Activated CD4-positive, alpha-beta T cell treated with anti-CD3 and anti-CD28 coated beads for 36 hours (primary cell): Measurements from ENCODE around the gene PIH1D1. TPM values are rescaled to one million over a fixed set of nuclear protein-coding genes. Genes with fewer than 3 reads are reported as not detected.

Source experiments
- ATAC-seq: fragments of 200-7000 bp; cut with Tn5 transposase; one replicate; pipeline ENCODE4 v1.10.0; 2021; ENCODE audit warnings: mild to moderate bottlenecking, moderate library complexity
- CTCF ChIA-PET: fragments of 350-600 bp; sonication (Branson Sonifier 250); formaldehyde crosslinking; loops from one replicate; lab custom pipeline; 2021; ENCODE audit warnings: antibody characterized with exemption; lab: Charles Lee
- POLR2A ChIA-PET: fragments of 350-600 bp; sonication (Branson Sonifier 250); formaldehyde crosslinking; loops from one replicate; lab custom pipeline; 2021; ENCODE audit warnings: antibody characterized with exemption, inconsistent platforms; lab: Charles Lee
- DNase-seq: peaks from one replicate; pipeline ENCODE4 v3.0.0-alpha.2; 2020
- H3K27ac Mint-ChIP-seq: one replicate; pipeline ENCODE4 v1.8.0; 2021; ENCODE audit warnings: mixed read lengths
- H3K27me3 Mint-ChIP-seq: one replicate; pipeline ENCODE4 v1.8.0; 2021; ENCODE audit warnings: mixed read lengths
- H3K36me3 Mint-ChIP-seq: one replicate; pipeline ENCODE4 v1.8.0; 2021; ENCODE audit warnings: low read depth, mixed read lengths
- H3K4me1 Mint-ChIP-seq: one replicate; pipeline ENCODE4 v1.8.0; 2021; ENCODE audit warnings: mixed read lengths
- H3K4me3 Mint-ChIP-seq: one replicate; pipeline ENCODE4 v1.8.0; 2021; ENCODE audit warnings: mild to moderate bottlenecking, moderate library complexity, mixed read lengths
- H3K9me3 Mint-ChIP-seq: one replicate; pipeline ENCODE4 v1.8.0; 2021; ENCODE audit warnings: low read depth, mixed read lengths
- intact Hi-C, 2 experiments: fragments of 100-400 bp; cut with DNase I in 1 of 2; cut with micrococcal nuclease in 1 of 2; formaldehyde crosslinking; loops; one replicate each; pipeline versions ENCODE4 v1.14.2 to v1.15.1; 2022 to 2024; cut with DNase I, micrococcal nuclease
- total RNA-seq, 2 experiments: library from RNA; stranded (reverse); gene quantifications; one replicate each; pipeline ENCODE4 v1.2.3, GENCODE V29; 2021

Gene PIH1D1
- total RNA-seq, 2 experiments from 2014 or later = 117 to 138 TPM

DNA sequence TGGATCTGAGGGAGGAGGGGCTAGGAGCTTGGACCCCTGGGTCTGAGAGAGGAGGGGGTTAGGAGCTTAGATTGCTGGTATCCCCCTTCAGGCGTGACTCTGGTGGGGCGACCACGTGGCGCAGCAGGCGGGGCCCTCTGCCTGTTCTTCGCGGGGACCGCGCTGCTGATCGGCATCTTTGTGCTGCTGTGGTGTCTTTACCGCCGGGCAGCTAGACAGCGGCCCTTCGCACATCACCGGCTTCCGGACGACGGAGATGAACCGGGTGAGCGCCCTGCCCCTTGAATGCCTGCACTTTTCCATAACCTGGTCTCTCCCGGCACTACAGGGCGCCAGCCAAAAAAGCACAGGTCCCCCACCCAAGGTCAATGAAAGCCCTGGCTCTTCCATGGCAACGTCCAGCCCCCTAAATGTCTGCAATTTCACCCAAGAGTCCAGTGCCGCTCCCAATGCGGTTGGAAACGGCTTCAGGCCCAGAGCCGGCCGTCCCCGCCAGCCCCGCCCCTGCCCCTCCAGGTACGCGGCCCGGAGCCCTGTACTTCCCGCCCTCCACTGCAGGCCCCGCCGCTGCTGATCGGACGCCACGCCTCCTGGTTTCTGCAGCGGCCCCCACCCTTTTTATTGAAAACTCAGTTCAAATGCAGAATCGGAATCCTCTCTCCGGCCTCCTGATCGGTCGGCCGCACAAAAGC is 23.6 kb downstream of the PIH1D1 start:
- POLR2A ChIA-PET = no interaction called here
- ATAC-seq (peak; percentile 28), DNase-seq (peak; percentile 51)
- Mint-ChIP-seq H3K36me3 (no peaks in the 10 kb centered on the region), H3K4me3 (no peak overlapping the region), H3K4me1 (peaks cover 42% of the 10 kb centered on the region), H3K27me3 (peaks cover 78% of the 10 kb centered on the region), H3K27ac (no peak overlapping the region), H3K9me3 (no peaks in the 10 kb centered on the region)
- CTCF ChIA-PET = interaction anchor here (2.8 kb wide), 1 partner anchor 35 kb away, joined by 13 read pairs; no protein-coding TSS in a partner anchor
- intact Hi-C loops = no loop called here

DNA sequence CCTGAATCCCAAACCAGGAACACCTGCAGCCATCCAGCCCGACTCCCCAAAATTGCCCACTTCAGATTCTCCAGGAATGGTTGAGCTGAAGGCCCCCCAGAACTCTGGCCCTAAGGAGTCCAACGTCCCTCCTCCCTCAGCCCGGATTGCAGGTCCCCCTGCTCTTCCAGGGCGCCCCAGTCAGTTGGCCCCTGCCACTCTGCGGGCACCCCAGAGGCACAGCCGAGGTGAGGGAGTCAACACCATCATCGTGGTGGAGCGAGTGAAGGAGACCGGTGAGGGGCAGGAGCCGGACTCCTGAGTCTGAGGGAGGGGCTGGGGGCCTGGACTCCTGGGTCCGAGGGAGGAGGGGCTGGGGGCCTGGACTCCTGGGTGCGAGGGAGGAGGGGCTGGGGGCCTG is 24.3 kb downstream of the PIH1D1 start:
- ChIA-PET CTCF (interaction anchor here (0.8 to 0.9 kb wide), 2 partner anchors 10 to 52 kb away, joined by 3 to 5 read pairs; no protein-coding TSS in a partner anchor), POLR2A (no interaction called here)
- Mint-ChIP-seq H3K27me3 (peaks cover 78% of the 10 kb centered on the region), H3K9me3 (no peaks in the 10 kb centered on the region), H3K4me3 (no peak overlapping the region), H3K36me3 (no peaks in the 10 kb centered on the region), H3K27ac (no peak overlapping the region), H3K4me1 (peaks cover 46% of the 10 kb centered on the region)
- ATAC-seq = no peak
- DNase-seq = no peak
- intact Hi-C loops = no loop called here

DNA sequence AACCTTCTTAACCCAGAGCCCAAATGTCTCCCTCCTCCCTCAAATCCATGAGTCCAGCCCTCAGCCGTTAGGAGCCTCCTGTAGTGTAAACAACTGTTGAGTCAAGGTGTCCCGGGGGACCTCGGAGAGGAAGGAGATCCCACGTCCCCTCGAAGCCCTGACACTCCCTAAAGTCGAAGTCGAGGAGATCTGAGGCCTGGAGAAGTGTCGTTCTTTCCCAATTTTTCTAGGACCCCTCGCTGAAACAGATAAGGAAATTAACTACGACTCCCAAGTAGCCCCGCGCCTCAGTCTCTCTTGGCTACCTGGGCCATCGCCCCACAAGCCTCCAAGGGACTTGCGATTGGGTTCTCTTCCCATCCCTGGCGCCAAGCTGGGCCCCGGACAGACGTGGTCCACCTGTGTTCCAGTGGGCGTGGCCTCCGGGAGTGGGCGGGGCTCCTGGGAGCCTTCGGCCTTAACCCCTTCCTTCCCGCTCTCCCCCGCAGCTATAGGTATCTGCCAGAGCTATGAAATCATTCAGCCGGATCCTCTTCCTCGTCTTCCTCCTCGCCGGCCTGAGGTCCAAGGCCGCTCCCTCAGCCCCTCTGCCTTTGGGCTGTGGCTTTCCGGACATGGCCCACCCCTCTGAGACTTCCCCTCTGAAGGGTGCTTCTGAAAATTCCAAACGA is 25.6 kb downstream of the PIH1D1 start:
- ATAC-seq (no peak), DNase-seq (peak; percentile 68)
- peaks cover 50% of the 10 kb centered on the region for H3K4me1 Mint-ChIP-seq
- intact Hi-C loops = no loop called here
- H3K36me3 Mint-ChIP-seq = no peaks in the 10 kb centered on the region
- no peak overlapping the region for H3K4me3 Mint-ChIP-seq
- peaks cover 83% of the 10 kb centered on the region for H3K27me3 Mint-ChIP-seq
- POLR2A ChIA-PET = interaction anchor here (1.2 kb wide), 1 partner anchor 10 kb away, joined by 4 read pairs; no protein-coding TSS in a partner anchor
- no peaks in the 10 kb centered on the region for H3K9me3 Mint-ChIP-seq
- H3K27ac Mint-ChIP-seq = no peak overlapping the region
- CTCF ChIA-PET = interaction anchor here (0.6 to 1.8 kb wide), 5 partner anchors 10 to 201 kb away, joined by 3 to 7 read pairs (median 3); no protein-coding TSS in a partner anchor

DNA sequence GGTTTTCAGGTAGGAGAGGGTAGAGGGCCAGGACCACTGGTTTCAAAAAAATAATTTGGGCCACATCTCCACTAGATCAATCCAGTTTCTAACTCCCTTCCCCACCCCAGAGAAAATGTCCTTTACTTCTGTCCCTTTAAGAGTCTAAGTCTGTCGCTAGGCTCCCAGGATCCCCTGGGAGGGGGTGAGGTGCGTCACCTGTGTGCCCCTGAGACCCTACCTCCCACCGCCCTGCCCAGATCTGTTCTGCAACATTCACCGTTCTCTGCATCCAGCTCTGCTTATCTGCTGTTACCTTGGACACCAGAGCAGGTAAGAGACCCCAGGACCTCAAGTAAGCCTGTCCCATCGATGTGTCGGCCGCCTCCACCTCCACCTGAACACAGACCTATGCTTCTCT is 26.4 kb downstream of the PIH1D1 start, which contains the start of gene GFY:
GFY (plus strand) TSS at position 211 of the 400 bp plus-strand sequence. CDS start 1,043 bp downstream, outside the sequence.
- ATAC-seq (no peak), DNase-seq (no peak)
- intact Hi-C loops = no loop called here
- no peak within 1 kb of the TSS for H3K27ac Mint-ChIP-seq
- H3K36me3 Mint-ChIP-seq = no peaks in the 10 kb centered on the region
- ChIA-PET POLR2A (no interaction called here), CTCF (interaction anchor here (0.7 to 1.8 kb wide), 5 partner anchors 11 to 728 kb away, joined by 3 to 7 read pairs (median 4); no protein-coding TSS in a partner anchor)
- peaks cover 84% of the 10 kb centered on the region for H3K27me3 Mint-ChIP-seq
- no peaks in the 10 kb centered on the region for H3K9me3 Mint-ChIP-seq
- H3K4me1 Mint-ChIP-seq = peaks cover 56% of the 10 kb centered on the region
- no peak within 1 kb of the TSS for H3K4me3 Mint-ChIP-seq

DNA sequence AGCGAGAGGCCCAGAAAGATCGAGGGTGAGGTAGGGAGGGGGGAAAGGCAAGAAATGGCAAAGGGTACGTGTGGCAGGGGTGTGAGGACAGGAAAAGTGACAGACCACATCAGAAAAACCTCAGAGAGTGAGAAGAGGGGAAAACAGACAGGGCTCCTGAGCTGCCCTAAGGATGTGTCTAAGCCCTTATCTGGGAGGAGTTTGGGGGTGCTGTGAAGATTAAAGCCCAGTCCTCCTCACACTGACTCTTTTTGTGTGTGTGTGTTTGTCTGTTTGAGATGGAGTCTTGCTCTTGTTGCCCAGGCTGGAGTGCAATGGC is 27.7 kb downstream of the PIH1D1 start:
- CTCF ChIA-PET = interaction anchor here (0.6 to 1.6 kb wide), 3 partner anchors 9 to 713 kb away, joined by 3 to 6 read pairs (median 3); no protein-coding TSS in a partner anchor
- intact Hi-C loops = loop anchor here in 1 of 2 experiments (2.0 kb wide), 1 partner anchor 15 kb away; no protein-coding TSS in a partner anchor
- POLR2A ChIA-PET = no interaction called here
- Mint-ChIP-seq H3K4me1 (peaks cover 54% of the 10 kb centered on the region), H3K4me3 (peak overlapping the region; percentile 15), H3K36me3 (no peaks in the 10 kb centered on the region), H3K9me3 (no peaks in the 10 kb centered on the region), H3K27me3 (peaks cover 81% of the 10 kb centered on the region), H3K27ac (no peak overlapping the region)
- ATAC-seq = no peak
- no peak for DNase-seq

DNA sequence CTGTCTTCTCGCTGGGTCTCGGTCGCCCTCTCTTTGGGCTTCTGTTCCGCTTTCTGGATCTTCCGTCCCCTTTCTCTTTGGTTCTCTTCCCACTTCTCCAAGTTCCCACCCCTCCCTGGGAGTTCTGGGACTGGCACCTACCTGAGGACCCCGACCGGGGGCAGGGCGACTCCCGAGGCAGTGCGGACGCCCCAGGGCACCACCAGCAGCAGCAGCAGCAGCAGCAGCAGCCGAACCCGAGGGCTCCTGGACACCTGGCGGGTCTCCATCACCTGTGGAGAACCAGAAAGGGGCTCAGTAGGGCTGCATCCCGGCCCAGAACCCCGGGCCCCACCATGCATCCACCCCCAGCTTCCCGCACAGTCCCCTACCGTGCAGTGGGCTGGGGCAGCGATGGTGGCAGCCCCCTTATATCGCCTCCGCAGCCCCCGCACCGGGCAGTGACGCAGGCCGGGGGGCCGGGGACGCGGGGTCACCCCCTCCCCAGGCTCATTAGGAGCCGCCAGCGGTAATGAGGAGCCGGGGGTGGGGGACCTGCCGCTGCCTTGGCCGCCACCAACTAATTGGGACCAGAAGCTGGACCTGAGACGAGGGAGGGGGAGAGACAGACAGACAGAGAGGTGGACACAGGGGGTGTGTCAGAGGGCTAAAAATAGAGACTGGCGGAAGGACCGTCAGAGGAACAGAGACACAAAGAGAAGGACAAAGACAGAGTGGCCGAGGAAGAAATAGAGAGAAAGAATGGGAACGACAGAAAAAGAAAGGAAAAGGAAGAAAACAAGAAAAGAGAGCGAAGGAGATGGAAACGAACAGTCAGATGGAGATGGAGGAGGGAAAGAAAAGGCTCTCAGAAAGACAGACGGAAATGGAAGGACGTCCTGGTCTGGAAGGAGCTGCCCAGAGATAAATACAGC is 28.3 kb downstream of the PIH1D1 start, which contains the start of gene PTH2:
PTH2 (minus strand) TSS at position 371 of the 914 bp plus-strand sequence; CDS start at position 269, 102 bp downstream.
- H3K27me3 Mint-ChIP-seq = peaks cover 78% of the 10 kb centered on the region
- ChIA-PET CTCF (interaction anchor here (0.6 to 1.6 kb wide), 3 partner anchors 8 to 713 kb away, joined by 3 to 6 read pairs (median 3); no protein-coding TSS in a partner anchor), POLR2A (no interaction called here)
- peaks cover 50% of the 10 kb centered on the region for H3K4me1 Mint-ChIP-seq
- no peaks in the 10 kb centered on the region for H3K9me3 Mint-ChIP-seq
- intact Hi-C loops = loop anchor here in 1 of 2 experiments (2.0 kb wide), 1 partner anchor 15 kb away; no protein-coding TSS in a partner anchor
- H3K4me3 Mint-ChIP-seq = peak within 1 kb of the TSS; percentile 57
- no peaks in the 10 kb centered on the region for H3K36me3 Mint-ChIP-seq
- H3K27ac Mint-ChIP-seq = no peak within 1 kb of the TSS
- ATAC-seq = no peak
- DNase-seq = no peak

DNA sequence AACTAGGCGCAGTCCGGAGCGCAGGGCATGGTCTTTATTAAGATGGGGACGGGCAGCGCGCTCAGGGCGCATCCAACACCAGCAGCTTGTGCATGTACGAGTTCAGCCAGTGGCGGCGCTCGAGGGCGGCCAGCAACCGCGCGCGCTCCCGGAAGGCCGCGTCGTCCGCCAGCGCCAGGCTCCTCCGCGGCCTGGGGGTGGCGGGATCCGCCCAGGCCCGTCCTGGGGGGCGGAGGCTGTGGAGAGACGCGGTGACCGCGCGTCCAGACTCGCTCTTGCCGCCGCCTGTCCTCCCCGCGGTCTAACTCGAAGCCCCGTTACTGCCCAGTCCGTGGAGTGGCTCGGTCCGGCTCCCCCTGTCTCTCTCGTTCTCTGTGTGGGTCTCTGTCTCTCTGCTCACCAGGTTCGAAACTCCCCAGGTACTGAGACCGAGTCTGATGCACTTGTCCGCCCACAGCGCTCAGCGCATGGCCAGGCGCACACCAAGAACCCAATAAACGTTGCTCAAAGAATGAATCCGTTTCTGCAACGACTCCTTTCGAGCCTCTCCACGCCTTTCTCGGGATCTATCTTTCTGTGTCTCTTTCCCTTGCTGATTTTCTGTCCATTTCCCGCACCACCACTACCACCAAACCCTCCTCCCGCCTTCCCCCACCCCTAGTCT is 29.1 kb downstream of the PIH1D1 start:
- no peaks in the 10 kb centered on the region for H3K9me3 Mint-ChIP-seq
- intact Hi-C loops = loop anchor here (1.0 to 2.0 kb wide), 3 partner anchors 14 to 59 kb away; partner anchors contain the start of gene DKKL1 (in 1 of the 2)
- ATAC-seq (peak; percentile 77), DNase-seq (peak; percentile 83)
- POLR2A ChIA-PET = no interaction called here
- CTCF ChIA-PET = interaction anchor here (0.8 to 1.9 kb wide), 4 partner anchors 14 to 161 kb away, joined by 3 to 5 read pairs (median 4); no protein-coding TSS in a partner anchor
- H3K36me3 Mint-ChIP-seq = no peaks in the 10 kb centered on the region
- H3K4me1 Mint-ChIP-seq = peaks cover 43% of the 10 kb centered on the region
- peaks cover 72% of the 10 kb centered on the region for H3K27me3 Mint-ChIP-seq
- H3K27ac Mint-ChIP-seq = no peak overlapping the region
- peak overlapping the region; percentile 57 for H3K4me3 Mint-ChIP-seq

DNA sequence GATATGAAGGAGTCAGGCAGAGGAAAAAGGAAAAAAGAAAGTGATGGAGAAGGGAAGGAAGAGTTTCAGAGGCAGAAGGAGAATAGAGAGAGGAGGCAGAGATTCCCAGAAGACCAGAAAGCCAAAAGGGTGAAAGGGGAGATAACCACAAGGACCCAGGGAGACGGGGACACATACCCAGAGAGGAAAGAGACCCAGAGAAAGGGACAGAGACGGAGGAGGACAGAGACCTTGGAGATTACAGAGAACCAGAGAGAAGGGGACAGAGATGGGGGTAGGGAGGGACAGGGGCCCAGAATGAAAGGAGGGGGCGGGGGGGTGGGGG is 29.8 kb downstream of the PIH1D1 start:
- POLR2A ChIA-PET = no interaction called here

DNA sequence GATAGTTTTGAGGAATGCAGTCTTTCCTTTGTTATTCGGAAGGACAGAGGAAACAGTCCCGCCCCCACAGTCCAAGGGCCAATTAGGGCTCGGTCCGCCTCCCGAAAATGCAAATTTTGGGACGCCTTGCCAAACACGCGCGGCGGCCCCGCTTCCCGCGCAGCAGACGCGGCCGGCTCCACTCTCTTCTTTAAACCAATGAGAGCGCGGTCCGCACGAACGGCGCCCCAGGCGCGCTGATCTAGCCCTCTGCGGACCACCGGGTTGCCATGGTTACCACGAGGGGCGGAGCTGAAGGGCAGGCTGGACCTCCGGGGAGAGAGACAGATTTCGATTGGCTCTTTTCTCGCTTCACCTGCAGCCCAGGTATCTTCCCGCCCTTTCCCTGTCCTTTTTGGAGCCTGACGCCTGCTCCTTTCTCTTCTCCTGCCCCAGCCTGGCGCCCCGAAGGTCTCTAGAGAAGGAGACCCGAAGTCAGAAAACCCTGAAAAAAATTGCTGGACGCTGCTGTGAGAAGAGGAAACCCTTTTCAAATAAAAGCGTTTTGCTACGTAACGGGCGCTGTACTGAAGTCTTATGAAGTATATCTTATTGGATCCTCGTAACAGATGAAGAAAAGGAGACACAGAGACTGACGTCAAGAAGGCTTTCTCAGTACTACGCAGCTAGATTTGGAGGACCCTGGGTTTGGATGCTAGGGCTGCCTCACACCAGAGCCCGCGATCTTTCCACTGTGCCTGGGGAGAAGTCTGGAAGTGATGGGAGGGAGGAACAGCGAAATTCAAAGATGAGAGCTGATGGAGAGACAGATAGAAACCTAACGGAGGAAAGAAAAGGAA is 30.4 kb downstream of the PIH1D1 start:
- no peaks in the 10 kb centered on the region for H3K36me3 Mint-ChIP-seq
- peak; percentile 51 for ATAC-seq

More for the DNA sequence above, 29.8 kb downstream of the PIH1D1 start:
- Mint-ChIP-seq H3K4me3 (no peak overlapping the region), H3K4me1 (peaks cover 38% of the 10 kb centered on the region), H3K9me3 (no peaks in the 10 kb centered on the region), H3K27me3 (peaks cover 66% of the 10 kb centered on the region), H3K36me3 (no peaks in the 10 kb centered on the region), H3K27ac (no peak overlapping the region)
- DNase-seq = no peak
- CTCF ChIA-PET = interaction anchor here (0.8 to 1.9 kb wide), 4 partner anchors 13 to 160 kb away, joined by 3 to 5 read pairs (median 4); no protein-coding TSS in a partner anchor
- intact Hi-C loops = loop anchor here (1.0 to 2.0 kb wide), 3 partner anchors 13 to 59 kb away; partner anchors contain the start of gene DKKL1 (in 1 of the 2)
- no peak for ATAC-seq

More for the DNA sequence above, 30.4 kb downstream of the PIH1D1 start:
- ChIA-PET POLR2A (no interaction called here), CTCF (interaction anchor here (0.5 to 1.9 kb wide), 7 partner anchors 10 to 1786 kb away, joined by 3 to 5 read pairs (median 3); no protein-coding TSS in a partner anchor)
- peaks cover 60% of the 10 kb centered on the region for H3K27me3 Mint-ChIP-seq
- DNase-seq = peak; percentile 73
- peak overlapping the region; percentile 14 for H3K4me3 Mint-ChIP-seq
- intact Hi-C loops = no loop called here
- no peaks in the 10 kb centered on the region for H3K9me3 Mint-ChIP-seq
- no peak overlapping the region for H3K27ac Mint-ChIP-seq
- peaks cover 32% of the 10 kb centered on the region for H3K4me1 Mint-ChIP-seq
